Anterior cingulate cortex (tissue), 58 donors: Measurements from ENCODE around the gene SIK1.
"Not testable (repeated sequence)": the region's sequence is repeated elsewhere in the genome, so short reads cannot be mapped to it uniquely, and the experiment has no call there.

Experiments used
- DNase-seq, 58 donors: peaks; one replicate each; lab custom pipeline; 2025; lab: John Stamatoyannopoulos, UW

SIK1 gene

GRCh38 chr21:43426404-43427241 is at the start of gene SIK1:
Gene SIK1 (minus strand): TSS chr21:43427131. CDS start chr21:43426178, 953 bp downstream.
- DNase-seq, result not testable (repeated sequence)

- not testable (repeated sequence) for DNase-seq
Observed at GRCh38 chr21:43471597-43472242, 44.8 kb upstream of the SIK1 start.

GRCh38 chr21:43469719-43470458 is 43.0 kb upstream of the SIK1 start:
- DNase-seq, result not testable (repeated sequence)

GRCh38 chr21:43467785-43468184 is 40.9 kb upstream of the SIK1 start:
- no peak for DNase-seq

- DNase-seq, result not testable (repeated sequence)
Observed at GRCh38 chr21:43465159-43465558, 38.2 kb upstream of the SIK1 start.

- not testable (repeated sequence) for DNase-seq
Observed at GRCh38 chr21:43463498-43464261, 36.7 kb upstream of the SIK1 start.

- DNase-seq, result not testable (repeated sequence)
Observed at GRCh38 chr21:43462932-43463331, 36.0 kb upstream of the SIK1 start.

- not testable (repeated sequence) for DNase-seq
Observed at GRCh38 chr21:43460475-43460874, 33.5 kb upstream of the SIK1 start.

- not testable (repeated sequence) for DNase-seq
Observed at GRCh38 chr21:43458995-43459394, 32.1 kb upstream of the SIK1 start.

GRCh38 chr21:43456616-43457314 is 29.8 kb upstream of the SIK1 start:
- not testable (repeated sequence) for DNase-seq

- not testable (repeated sequence) for DNase-seq
Observed at GRCh38 chr21:43455717-43456116, 28.8 kb upstream of the SIK1 start.

- not testable (repeated sequence) for DNase-seq
Observed at GRCh38 chr21:43454176-43454575, 27.2 kb upstream of the SIK1 start.

GRCh38 chr21:43451850-43452249 is 24.9 kb upstream of the SIK1 start:
- not testable (repeated sequence) for DNase-seq

GRCh38 chr21:43450287-43450686 is 23.4 kb upstream of the SIK1 start:
- DNase-seq, result not testable (repeated sequence)

- not testable (repeated sequence) for DNase-seq
Observed at GRCh38 chr21:43447353-43447977, 20.5 kb upstream of the SIK1 start.

GRCh38 chr21:43446277-43446932 is 19.5 kb upstream of the SIK1 start:
- not testable (repeated sequence) for DNase-seq

- DNase-seq, result not testable (repeated sequence)
Observed at GRCh38 chr21:43444524-43444923, 17.6 kb upstream of the SIK1 start.

- DNase-seq, result not testable (repeated sequence)
Observed at GRCh38 chr21:43442571-43442970, 15.6 kb upstream of the SIK1 start.
